GM12878 (cell line): ENCODE measurements around the gene GATAD2B. TPM values are rescaled to one million over a fixed set of nuclear protein-coding genes. Genes with fewer than 3 reads are reported as not detected.

ENCODE experiments used
- BMI1 ChIP-seq: fragments of 450-650 bp; IDR thresholded peaks from 2 replicates; pipeline ENCODE4 v1.6.1; 2016; ENCODE audit warnings: mild to moderate bottlenecking, moderate library complexity, borderline replicate concordance
- CHD1 ChIP-seq: IDR thresholded peaks from 2 replicates; pipeline ENCODE4 v1.6.1; 2012; ENCODE audit warnings: low read depth, low read length, improper control_type of control experiment
- CREM ChIP-seq: IDR thresholded peaks from 2 replicates; pipeline ENCODE4 v1.6.1; 2014; ENCODE audit warnings: antibody characterized with exemption, low read depth
- CUX1 ChIP-seq: IDR thresholded peaks from 2 replicates; pipeline ENCODE4 v1.6.1; 2012; ENCODE audit warnings: improper control_type of control experiment, low read depth, low read length; ENCODE audit not compliant: insufficient replicate concordance
- IKZF2 ChIP-seq, 2 experiments: fragments of 450-650 bp; IDR thresholded peaks; 2 replicates each; pipeline ENCODE4 v1.6.1; 2017; ENCODE audit warnings: mild to moderate bottlenecking in 2 of 2, moderate library complexity in 2 of 2
- MTA3 ChIP-seq: IDR thresholded peaks from 2 replicates; pipeline ENCODE4 v1.6.1; 2012; ENCODE audit warnings: low read length, inconsistent platforms, borderline replicate concordance
- POU2F2 ChIP-seq: IDR thresholded peaks from 3 replicates; pipeline ENCODE4 v1.6.1; 2011; ENCODE audit warnings: low read depth, mild to moderate bottlenecking, low read length, borderline replicate concordance
- SMC3 ChIP-seq: IDR thresholded peaks from 2 replicates; pipeline ENCODE4 v1.6.1; 2011; ENCODE audit warnings: low read length, improper control_type of control experiment, borderline replicate concordance
- SUPT20H ChIP-seq: IDR thresholded peaks from 2 replicates; pipeline ENCODE4 v1.6.1; 2011; ENCODE audit warnings: low read depth, mild to moderate bottlenecking, low read length, moderate library complexity, borderline replicate concordance; ENCODE audit not compliant: control insufficient read depth
- TARDBP ChIP-seq: IDR thresholded peaks from 2 replicates; pipeline ENCODE4 v1.6.1; 2016; ENCODE audit warnings: borderline replicate concordance
- TCF3 ChIP-seq: IDR thresholded peaks from 2 replicates; pipeline ENCODE4 v1.6.1; 2012; ENCODE audit warnings: low read depth, mild to moderate bottlenecking, low read length, borderline replicate concordance; ENCODE audit not compliant: insufficient read depth
- WRNIP1 ChIP-seq: IDR thresholded peaks from 2 replicates; pipeline ENCODE4 v1.6.1; 2011; ENCODE audit warnings: low read depth, low read length, improper control_type of control experiment, borderline replicate concordance
- ZNF592 ChIP-seq: fragments of 450-650 bp; IDR thresholded peaks from 2 replicates; pipeline ENCODE4 v1.6.1; 2017; ENCODE audit warnings: mild to moderate bottlenecking, moderate library complexity
- polyA plus RNA-seq, 11 experiments: library from polyadenylated mRNA; depleted of rRNA in 4 of 11; unstranded in 6 of 11; stranded (reverse) in 5 of 11; fragments of >200 nt; fragmentation: Nextera tagmentation in 4 of 11; fragmentation: Illumina TruSeq in 1 of 11; extraction: Ambion mirVana in 4 of 11; extraction: Trizol in 1 of 11; gene quantifications; 1 replicate in 1 of 11; 2 replicates in 10 of 11; pipeline versions ENCODE4 v1.2.1 to v1.2.3, GENCODE V29; 2011 to 2016; ENCODE audit warnings: inconsistent platforms in 2 of 11, missing spikeins in 2 of 11, low read depth in 1 of 11
- total RNA-seq, 4 experiments: library from RNA; depleted of rRNA in 3 of 4; stranded (reverse); fragments of >200 nt in 3 of 4; fragmentation: Illumina TruSeq in 1 of 4; extraction: Trizol in 1 of 4; gene quantifications; 2 replicates each; pipeline versions ENCODE4 v1.2.1 to v1.2.3, GENCODE V29; 2013 to 2021
- TF ChIP-seq, protein P1 (sequence below): fragments of 150-350 bp; IDR thresholded peaks from 2 replicates; pipeline ENCODE4 v1.6.1; 2014; ENCODE audit warnings: mild to moderate bottlenecking, low read depth, low read length

Gene GATAD2B
- total and polyA plus RNA-seq, 10 of the 15 experiments (the other 5 are each of a cell fraction or from before 2014, with no cell fraction given), result 2.4 to 63.1 (median 8.7) TPM

DNA sequence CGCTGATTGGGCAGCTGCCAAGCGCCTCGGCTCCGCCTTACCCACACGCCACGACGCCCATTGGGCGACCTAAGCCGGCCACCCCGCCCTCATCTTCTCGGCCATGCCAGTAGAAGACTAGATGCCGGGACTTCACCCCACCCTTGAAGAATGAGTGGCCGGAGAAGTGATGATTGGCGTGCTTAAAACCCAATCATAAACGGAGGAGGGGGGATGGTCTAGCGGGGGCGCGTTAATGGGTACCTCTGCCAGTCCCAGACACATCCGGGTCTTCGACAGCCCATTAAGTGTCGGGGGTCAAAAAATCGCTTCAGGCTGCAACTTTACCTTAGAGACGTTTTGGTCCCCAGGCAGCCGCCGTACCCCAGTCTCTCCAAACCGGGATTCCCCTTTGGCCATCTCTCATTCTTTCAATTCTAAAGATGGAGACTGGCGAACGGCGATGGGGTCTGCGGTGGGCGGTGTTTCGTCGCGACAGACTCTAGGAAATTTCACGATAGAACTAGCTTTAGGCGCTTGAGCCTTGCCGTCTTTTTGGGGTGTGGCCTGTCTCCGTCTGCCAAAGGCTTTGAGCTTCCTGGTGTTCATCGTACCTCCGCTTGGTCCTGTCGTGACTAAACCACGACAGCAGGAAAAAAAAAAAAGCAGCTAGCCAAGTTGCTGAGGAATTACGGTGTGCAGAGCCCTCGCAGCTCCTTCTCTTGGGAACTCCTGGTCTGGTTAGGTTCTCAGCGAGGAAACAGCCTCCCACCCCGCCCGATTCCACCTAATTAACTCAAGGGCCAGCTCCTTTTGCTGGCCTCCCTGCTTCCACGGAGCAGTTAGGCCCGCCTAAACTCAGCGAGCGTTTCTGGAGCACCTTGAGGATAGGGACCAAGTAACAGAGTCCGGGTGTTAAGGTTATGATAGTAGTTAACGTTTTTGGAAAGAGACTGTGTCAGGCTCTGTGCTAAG, at the start of gene GATAD2B (continued):
- TF ChIP-seq, protein P1, sequence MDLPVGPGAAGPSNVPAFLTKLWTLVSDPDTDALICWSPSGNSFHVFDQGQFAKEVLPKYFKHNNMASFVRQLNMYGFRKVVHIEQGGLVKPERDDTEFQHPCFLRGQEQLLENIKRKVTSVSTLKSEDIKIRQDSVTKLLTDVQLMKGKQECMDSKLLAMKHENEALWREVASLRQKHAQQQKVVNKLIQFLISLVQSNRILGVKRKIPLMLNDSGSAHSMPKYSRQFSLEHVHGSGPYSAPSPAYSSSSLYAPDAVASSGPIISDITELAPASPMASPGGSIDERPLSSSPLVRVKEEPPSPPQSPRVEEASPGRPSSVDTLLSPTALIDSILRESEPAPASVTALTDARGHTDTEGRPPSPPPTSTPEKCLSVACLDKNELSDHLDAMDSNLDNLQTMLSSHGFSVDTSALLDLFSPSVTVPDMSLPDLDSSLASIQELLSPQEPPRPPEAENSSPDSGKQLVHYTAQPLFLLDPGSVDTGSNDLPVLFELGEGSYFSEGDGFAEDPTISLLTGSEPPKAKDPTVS, result peak; percentile 71; the same call in 1 of the 2 replicates
- TF ChIP-seq TCF3 (no peak), TARDBP (no peak), SMC3 (no peak), BMI1 (no peak), CREM (peak; percentile 44; the same call in 1 of the 2 replicates), WRNIP1 (no peak; the same call in 1 of the 2 replicates), SUPT20H (no peak), POU2F2 (peak; percentile 71; the same call in 1 of the 3 replicates), CHD1 (no peak), CUX1 (no peak), ZNF592 (no peak; the same call in 1 of the 2 replicates), MTA3 (no peak), IKZF2 (IDR thresholded peaks at IDR 0.05) (peak in 1 of 2 experiments; percentile 16; a peak in 1 of 4 replicates)
- TF ChIP-seq, all 136 proteins: peak for 63
